Measurements from ENCODE around the gene DPM3.
"Not testable (repeated sequence)": the region's sequence is repeated elsewhere in the genome, so short reads cannot be mapped to it uniquely, and the experiment has no call there.

The DPM3 gene

GRCh38 chr1:155175281-155175926 lies 35.1 kb upstream of the DPM3 start:
- DNase-seq (ENCODE audit: low read depth), result no peak

GRCh38 chr1:155174324-155175280 lies 34.3 kb upstream of the DPM3 start:
- DNase-seq (ENCODE audit: low read depth), result peak; percentile 46

- peak; percentile 63 for DNase-seq (ENCODE audit: low read depth)
These were observed 33.4 kb upstream of the DPM3 start, which contains the start of gene TRIM46 for GRCh38 chr1:155173478-155174323. Gene TRIM46 (plus strand): TSS chr1:155173849. CDS start chr1:155173967, 118 bp downstream.

GRCh38 chr1:155172732-155173477 lies 32.6 kb upstream of the DPM3 start, which contains the start of gene KRTCAP2:
Gene KRTCAP2 (minus strand): TSS chr1:155173304. CDS start chr1:155173224, 80 bp downstream.
- peak; percentile 97 for DNase-seq (ENCODE audit: low read depth)

GRCh38 chr1:155171836-155172731 lies 31.8 kb upstream of the DPM3 start:
- DNase-seq (ENCODE audit: low read depth), result no peak

- no peak for DNase-seq (ENCODE audit: low read depth)
These were observed 30.5 kb upstream of the DPM3 start for GRCh38 chr1:155170806-155171205.

GRCh38 chr1:155170101-155170785 lies 29.9 kb upstream of the DPM3 start:
- DNase-seq (ENCODE audit: low read depth), result no peak

- no peak for DNase-seq (ENCODE audit: low read depth)
These were observed 29.2 kb upstream of the DPM3 start for GRCh38 chr1:155169541-155169940.

GRCh38 chr1:155168456-155169210 lies 28.3 kb upstream of the DPM3 start:
- DNase-seq (ENCODE audit: low read depth), result no peak

GRCh38 chr1:155168105-155168445 lies 27.7 kb upstream of the DPM3 start:
- DNase-seq (ENCODE audit: low read depth), result not testable (repeated sequence)

GRCh38 chr1:155167166-155168104 lies 27.1 kb upstream of the DPM3 start:
- DNase-seq (ENCODE audit: low read depth), result peak; percentile 91

- no peak for DNase-seq (ENCODE audit: low read depth)
These were observed 26.3 kb upstream of the DPM3 start for GRCh38 chr1:155166471-155167165.

GRCh38 chr1:155166051-155166470 lies 25.7 kb upstream of the DPM3 start:
- DNase-seq (ENCODE audit: low read depth), result no peak

GRCh38 chr1:155164625-155165024 lies 24.3 kb upstream of the DPM3 start:
- DNase-seq (ENCODE audit: low read depth), result not testable (repeated sequence)

- not testable (repeated sequence) for DNase-seq (ENCODE audit: low read depth)
These were observed 23.5 kb upstream of the DPM3 start for GRCh38 chr1:155163785-155164184.

- not testable (repeated sequence) for DNase-seq (ENCODE audit: low read depth)
These were observed 22.3 kb upstream of the DPM3 start for GRCh38 chr1:155162631-155163030.

- DNase-seq (ENCODE audit: low read depth), result no peak
These were observed 19.8 kb upstream of the DPM3 start for GRCh38 chr1:155160128-155160527.
